NCI-H526 (cell line): ENCODE results near the gene CEL.
"Not testable (repeated sequence)": the region's sequence is repeated elsewhere in the genome, so short reads cannot be mapped to it uniquely, and the experiment has no call there.

Experiments
- DNase-seq, 2 experiments: peaks; one replicate each; lab custom pipeline; 2025; lab: John Stamatoyannopoulos, UW

CEL gene

DNA sequence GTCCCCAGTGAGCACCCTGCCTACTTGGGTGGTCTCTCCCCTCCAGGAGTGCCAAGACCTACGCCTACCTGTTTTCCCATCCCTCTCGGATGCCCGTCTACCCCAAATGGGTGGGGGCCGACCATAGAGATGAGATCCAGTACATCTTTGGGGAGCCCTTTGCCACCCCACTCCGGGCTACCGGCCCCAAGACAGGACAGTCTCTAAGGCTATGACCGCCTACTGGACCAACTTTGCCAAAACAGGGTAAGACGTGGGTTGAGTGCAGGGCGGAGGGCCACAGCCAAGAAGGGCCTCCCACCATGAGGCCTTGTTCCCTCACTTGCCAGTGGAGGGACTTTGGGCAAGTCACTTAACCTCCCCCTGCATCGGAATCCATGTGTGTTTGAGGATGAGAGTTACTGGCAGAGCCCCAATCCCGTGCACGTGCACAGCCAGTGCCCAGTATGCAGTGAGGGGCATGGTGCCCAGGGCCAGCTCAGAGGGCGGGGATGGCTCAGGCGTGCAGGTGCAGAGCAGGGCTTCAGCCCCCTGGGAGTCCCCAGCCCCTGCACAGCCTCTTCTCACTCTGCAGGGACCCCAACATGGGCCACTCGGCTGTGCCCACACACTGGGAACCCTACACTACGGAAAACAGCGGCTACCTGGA, 24.6 kb downstream of the CEL start:
- not testable (repeated sequence) for DNase-seq

DNA sequence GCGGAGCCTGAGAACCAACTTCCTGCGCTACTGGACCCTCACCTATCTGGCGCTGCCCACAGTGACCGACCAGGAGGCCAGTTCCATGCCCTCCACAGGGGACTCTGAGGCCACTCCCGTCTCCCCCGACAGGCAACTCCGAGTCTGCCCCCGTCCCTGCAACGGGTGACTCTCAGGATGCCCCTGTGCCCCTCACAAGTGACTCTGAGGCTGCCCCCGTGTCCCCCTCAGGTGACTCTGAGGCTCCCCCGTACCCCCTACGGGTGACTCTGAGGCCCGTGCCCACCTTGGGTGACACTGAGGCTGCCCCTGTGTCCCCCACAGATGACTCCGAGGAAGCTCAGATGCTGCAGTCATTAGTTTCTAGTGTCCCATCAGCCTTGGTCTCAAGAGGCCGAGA, 25.1 kb downstream of the CEL start:
- DNase-seq = no peak

DNA sequence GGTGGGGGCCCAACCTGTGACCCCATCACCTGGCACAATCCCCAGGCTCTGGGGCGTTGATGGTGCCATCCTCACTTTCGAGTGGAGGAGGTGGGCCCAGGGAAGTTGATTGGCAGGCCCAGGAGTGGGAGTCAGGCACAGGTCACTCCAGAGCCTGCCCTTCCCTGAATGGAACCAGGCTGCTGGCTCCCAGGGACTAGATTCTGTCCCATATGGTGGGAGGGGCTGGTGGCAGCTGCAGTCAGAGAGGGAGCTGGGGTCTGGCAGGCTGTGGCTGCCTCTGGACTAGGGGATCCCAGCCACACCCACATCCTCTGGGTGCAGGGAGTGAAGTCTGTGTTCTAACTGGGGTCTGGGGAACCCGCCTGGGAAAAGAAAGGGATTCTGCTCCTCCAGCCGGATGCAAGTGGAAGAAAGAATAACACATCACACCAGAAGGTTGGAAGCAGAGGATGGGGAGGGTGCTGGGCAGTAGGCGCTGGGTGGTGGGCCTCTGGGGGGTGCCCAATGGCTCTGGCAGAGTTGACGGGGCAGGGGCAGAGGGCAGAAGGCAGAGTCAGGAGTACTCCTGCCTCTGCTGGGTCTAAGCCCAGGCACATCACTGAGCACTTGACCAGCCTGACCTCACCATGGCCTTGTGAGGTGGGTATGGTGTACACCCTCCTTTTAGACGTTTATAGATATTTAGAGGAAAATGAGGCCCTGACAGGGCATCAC, 25.8 kb downstream of the CEL start:
- DNase-seq = no peak

DNA sequence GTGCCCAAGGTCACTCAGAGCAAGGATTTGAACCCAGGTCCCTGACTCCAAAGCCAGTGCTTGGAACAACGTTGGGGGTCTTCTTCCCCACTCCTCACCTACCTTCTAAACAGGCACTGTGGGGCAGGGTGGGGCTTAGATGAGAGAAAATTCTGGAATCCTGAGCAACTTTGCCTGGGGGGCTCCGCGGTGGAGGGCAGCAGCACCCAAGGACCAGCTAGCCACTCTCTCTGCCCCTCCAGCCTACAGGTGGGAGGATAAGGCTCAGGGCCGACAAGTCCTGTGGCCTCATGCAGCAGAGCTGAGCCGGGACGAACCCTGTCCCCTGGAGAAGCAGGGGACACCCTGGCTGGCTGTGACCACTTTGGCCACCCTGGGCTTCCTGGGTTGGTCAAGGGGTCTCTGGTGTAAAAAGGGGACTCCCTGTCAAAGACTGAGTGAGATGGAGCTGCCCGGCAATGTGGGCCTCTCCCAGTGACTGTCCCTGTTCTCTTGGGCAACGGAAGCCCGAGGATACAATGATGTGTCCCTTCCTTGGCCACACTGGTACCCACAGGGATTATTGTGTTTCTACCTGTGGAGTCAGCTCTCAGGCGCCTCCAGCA, 26.5 kb downstream of the CEL start:
- DNase-seq = no peak

DNA sequence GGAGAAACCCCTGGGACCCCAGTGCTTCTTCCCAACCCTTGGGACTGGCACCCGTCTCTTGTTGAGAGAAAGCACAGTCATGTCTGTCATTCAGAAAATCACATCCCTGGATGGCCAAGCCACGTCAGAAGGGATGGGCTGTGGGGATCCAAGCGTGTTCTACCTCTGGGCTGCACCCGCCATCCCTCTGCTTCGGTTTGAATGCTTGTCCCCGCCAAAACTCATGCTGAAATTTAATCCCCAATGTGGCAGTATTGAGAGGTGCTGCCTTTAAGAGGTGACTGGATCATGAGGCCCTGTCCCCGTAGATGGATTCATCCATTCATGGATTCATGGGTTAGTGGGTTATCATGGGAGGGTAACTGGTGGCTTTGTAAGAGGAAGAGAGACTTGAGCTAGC, 27.0 kb downstream of the CEL start:
- no peak for DNase-seq

DNA sequence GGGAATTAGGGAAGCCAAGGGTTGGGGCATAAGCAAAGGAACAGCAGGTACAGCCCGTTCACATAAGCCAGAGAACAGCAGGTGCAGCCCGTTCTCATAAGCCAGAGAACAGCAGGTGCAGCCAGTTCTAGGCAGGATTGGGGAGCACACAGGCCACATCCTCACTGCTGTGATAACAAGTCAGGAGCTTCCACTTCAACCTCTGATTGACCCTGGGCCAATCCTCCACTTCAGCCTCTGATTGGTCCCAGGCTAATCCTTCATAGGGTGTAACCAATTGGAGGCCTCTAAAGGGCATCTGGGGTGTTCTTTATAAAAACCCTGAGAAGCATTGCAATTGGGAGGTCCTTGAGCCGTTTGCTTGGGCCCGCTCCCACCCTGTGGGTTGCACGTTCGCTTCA, 27.5 kb downstream of the CEL start:
- DNase-seq = no peak

DNA sequence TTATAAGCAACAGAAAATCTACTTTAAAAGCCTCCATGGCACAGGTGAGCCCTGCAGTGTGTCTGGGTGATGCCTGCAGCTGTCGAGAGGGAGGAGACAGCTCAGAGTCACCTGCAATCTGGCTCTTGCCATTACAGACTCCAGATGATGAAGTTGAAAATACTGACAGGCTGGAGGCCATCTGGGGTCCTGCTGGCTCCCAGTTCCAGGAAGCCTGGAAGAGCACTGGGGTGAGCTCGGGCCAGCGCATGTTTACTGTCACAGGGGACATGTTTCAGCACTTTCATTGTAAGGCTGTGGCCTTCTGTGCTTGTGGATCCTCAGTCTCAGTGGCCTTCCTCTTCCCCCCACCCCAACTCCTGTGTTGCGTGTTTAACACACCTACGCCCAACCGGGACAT, 28.4 kb downstream of the CEL start:
- no peak for DNase-seq

DNA sequence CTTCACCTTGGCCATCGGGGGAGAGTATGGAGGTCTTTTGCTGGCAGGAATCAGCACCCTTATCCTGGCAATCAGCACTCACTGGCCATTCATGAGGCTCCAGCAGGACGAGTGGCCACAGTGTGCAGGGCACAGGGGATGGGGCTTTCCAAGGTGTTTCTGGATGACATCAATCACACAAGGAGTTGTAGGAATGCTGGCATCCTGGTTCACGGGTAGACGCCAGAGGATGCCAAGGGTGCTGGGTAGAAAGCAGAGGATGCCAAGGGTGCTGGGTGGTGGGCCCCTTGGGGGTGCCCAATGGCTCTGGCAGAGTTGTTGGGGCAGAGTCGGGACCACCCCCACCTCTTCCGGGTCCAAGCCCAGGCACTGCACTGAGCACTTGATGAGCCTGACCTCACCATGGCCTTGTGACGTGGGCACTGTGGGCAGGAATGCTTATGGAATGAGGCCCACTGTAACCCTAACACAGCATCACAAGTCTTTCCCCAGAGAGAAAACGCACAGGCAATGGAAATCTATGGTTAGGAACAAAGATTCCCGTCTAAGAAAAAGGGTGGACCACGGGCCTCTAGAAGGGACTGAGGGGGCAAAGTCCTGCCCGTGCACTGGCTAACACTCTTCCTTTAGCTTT, 29.1 kb downstream of the CEL start:
- DNase-seq = no peak

DNA sequence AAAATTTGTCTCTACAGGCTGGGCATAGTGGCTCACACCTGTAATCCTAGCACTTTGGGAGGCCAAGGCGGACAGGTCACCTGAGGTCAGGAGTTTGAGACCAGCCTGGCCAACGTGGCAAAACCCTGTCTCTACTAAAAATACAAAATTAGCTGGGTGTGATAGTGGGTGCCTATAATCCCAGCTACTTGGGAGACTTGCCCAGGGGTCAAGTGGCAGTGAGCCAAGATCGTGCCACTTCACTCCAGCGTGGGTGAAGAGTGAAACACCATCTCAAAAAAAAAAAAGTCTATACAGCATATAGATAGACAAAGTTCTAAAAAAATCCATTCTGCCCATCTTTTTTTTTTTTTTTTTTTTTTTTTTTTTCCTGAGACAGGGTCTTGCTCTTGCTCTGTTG, 32.6 kb downstream of the CEL start:
- DNase-seq = not testable (repeated sequence)

DNA sequence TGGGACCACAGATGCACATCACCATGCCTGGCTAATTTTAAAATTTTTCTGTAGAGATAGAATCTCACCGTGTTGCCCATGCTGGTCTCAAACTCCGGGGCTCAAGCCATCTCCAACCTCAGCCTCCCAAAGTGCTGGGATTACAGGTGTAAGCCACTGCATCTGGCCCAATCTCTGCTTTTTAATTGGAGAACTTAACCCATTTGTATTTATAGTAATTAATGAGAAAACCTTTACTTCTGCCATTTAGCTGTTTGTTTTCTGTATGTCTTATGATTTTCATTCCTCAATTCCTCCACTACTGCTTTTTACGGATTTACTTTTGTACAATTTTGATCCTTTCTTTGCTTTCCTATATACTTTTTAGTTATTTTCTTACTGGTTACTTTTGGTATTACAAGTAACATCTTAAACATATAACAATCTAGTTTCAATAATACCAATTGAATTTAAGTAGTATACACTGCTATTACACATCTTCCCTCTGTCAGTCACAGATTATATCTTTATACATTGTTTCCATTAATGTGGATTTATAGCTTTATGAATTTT, 33.1 kb downstream of the CEL start:
- DNase-seq = no peak

DNA sequence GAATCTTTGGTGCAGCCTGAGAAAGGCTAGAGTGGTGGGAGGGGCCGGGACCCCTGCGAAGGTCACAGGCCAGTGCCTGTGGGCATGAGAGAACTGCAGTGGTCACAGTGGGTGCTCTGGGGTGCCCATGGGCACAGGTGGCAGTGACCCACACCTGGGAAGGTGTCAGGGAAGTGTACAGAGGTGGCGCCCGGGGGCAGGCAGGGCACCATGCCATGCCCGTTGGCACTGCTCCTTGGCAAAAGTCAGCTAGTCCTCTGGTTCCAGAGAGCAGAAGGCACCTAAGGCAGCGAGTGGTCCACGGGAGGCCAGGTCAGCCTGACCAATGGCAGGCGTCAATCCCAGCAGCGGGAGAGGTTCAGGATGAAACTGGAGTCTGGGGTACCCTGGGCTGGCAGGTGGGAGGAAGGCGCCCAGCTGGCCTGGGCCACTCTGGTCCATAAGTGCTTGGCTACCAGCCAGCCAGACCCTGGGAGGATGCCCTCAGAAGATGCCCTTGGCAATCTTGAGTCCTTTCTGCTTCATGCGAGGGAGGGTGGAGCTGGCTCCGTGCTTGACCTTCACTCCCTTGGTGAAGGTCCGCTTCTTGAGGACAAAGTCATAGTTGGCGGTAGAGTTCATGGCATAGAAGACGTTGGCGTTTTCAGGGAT, 36.4 kb downstream of the CEL start:
- DNase-seq = no peak

DNA sequence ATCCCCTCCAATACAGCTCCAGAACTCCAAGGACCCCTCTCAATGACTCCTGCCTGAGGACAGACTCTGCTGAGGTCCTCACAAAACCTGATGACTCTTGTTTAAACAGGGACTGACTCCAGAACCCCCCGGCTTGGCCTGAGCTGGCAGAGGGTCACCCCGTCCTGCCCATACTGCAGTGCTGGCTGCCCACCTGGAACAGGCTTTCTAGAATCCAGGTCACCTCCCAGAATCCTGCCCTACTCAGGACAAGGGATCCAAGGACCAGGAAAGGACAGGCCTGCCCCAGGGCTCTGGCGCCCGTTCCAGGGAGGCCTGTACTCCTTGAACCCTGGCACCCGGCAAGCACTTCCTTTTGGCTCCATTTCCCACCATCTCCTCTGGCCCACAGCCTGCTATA, 37.1 kb downstream of the CEL start:
- DNase-seq = no peak

DNA sequence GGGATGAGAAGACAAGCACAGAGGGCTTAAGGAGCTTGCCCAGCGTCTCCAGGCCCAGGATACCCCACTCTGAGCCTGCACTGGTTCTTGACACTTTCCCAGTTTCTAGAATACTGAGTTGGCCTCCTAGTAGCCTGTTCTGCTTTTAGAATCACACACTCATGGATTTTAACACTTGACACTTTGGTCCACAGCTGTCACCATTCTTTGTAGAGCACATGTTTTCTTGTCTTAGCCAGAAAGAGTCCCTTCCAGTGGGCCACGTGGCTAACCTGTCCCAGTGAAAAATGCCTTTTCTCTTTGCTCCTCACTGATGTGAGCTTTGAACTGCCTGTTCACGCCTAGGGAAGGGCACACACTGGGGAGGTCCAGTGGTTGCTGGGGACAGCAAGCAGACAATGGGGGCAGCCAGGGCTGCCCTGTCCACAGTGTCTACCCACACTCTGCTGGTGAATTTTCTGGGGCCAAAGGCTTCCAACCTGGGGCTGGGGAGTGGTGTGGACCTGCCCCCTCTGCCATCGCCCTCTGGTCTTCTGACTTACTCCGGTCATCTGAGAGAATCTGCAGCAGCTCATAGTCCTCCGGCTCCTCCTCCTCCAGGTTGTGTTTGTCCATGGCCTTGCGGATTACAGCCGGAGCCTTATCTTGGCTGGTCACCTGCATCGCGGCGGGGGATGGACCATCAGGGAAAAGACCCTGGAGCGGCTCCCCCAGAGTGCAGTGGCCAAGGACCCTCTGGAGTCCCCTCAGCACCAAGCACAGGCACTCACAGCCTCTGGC, 38.1 kb downstream of the CEL start:
- no peak for DNase-seq

DNA sequence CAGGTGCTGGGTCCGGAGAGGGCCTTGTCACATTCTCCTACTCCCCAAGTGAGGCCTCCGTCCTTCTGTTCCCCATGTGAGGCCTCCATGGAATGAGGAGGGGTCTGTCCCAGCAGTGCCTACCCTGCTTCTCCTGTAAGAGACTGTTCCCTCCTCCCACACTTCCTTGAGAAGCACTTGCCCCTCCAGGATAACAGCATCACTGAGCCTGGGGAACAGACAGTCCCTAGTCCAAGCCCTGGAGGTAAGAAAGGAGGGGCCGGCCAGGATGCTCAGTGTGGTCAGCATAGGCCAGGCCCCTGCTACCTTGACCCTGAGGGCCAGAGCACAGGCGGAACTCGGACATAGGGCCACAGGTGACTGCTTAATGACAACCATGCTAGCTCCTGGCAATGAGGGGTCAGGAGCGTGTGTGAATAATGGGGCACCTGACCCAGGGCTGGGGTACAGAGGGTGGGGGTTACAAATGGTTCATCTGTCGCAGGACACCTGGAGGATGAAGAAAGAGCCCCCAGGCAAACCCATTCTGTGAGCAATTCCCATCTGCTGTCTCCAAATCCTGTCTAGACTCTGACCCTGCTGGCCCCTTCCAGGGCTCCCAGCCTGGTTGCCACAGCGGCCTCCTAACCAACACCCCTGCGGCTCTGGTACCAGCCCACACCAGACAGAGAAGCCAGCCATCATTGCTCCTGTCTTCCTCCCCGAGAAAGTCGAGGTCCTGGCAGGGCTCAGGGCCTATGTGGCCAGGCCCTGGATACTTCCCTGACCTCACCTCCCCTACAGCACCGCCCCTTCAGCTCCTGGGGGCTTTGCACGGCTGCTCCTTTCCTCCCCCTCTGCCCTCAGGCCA, 39.0 kb downstream of the CEL start:
- DNase-seq = no peak

DNA sequence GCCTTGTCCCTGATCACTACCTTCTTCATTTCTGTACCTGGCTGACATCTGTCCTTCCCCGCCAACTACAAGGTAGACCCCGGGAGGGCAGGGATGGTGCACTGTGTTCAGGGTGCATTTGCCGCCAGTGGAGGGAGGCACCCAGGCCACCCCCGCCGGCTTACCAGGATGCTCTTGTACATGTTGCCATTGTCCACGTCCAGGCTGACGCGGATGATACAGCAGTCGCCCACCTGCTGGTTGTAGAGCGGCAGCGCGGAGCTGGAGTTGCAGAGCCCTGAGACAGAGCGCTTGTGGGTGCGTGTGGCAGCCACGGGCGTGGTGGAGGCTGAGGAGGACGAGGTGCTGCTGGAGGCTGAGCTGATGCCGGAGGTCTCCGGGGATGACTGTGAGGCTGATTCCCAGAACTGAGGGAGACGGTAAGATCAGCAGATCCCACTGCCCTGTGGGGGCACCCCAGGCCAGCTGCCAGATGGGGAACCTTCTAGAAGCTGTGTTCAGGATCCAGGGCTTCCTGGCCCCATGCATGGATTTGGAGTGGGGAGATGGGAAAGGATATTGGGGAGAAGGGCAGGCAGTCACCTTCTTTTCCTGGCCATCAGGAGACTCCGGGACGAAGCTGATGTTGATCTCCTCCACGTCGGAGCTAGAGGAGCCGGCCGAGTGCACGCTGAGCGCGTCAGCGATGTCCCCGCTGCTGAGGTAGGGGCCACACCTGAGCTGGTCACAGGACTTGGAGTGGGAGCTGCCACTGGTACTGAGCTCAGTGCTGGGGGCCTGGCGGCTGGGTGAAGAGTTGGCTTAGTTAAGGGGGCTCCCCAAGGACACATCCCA, 39.8 kb downstream of the CEL start:
- no peak for DNase-seq

DNA sequence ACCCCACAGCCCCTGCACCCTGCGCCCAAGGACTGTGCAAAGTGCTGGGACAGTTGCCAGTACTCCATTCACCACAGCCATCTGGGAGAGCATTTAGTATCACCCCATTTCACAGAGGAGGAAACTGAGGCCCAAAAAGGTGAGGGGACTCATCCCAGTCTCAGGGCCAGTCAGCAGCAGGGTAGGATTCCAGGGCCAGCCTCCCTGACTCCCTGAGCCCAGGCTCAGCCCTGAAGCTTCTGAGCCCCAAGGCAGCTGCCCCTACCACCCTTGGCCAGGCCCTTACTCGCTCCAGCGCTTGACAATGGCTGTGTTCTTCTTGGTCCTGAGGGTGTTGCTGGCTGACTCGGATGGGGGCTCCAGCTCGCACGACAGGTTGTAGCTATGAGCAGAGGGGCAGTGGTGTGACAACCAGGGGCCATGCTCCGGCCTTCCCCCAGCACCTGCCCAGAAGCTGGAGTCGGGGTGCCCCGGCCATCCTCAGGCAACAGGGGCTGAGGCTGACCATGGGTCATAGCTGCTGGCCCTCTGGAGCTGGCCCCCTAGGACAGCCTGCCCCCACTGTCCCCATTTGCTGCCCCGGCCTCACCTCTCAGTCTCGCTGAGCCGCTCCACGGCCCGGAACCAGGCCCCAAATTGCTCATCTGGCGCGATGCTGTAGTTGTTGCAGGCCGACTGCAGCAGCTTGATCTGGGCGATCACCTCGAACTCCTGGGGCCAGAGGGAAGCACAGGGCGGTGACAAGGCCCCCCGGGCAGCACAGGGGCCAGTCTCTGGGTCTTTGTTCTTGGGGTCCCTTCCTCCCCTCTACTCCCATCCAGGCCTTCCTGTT, 40.6 kb downstream of the CEL start:
- no peak for DNase-seq

DNA sequence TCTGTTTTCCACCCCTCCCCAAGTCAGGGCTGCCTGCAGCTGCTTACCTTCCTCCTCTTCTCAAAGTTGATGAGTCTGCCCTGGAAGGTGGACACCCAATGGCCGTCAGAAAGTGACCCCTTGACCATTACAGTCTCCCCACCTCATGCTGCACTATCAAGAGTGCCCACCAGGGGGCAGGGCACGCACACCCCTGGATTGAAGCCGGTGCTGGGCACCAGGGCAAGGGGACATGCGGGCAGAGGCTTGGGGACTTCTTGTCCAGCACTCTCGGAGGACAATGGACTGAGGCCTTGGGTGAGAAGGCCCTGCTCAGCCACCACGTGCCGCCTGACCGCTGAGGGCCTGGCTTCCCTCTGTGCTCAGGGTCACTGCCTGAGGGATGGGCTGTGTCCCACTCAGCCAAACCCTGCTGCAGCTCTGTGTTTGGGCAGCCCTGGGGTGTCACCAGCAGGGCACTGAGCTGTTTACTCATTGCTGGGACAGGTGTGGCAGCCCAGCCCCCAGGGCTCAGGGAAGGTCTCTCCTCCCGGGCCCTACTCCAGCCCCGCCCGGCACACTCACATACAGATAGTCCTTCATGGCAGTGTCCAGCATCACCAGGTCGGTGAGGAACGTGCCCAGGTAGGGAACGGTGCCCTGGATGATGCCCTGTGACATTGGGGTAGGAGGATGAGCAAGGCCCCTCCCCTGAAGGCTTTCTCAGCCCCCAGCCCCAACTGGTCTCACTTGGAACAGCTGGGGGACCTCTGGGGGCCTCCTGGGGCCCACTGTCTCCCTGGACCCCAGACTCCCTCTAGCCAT, 41.6 kb downstream of the CEL start:
- peak; percentile 12 to 28 for DNase-seq

DNA sequence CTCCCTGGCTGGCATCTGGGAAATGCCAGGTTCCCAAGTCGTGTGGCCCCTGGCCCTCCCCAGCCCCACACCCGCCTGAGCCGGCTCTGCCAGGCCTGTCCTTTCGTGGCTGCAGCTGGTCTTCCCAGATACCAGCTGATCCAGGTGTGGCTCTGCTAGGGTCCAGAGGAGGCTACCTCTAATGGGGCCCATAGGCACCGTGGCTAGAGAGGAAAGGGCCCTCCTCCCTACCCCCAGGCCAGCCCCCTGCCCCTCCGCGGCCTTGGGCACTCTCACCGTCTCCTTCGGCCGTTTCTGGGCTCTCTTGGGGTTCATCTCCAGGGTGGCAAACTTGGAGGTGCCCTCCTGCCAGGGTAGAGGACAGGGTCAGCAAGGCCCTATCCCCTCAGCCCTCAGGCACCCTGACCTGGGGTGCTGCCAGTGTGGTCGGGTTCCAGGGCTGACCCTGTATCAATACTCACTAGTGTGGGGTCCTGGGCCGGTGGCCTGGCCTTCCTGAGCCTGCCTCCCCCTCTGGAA, 42.3 kb downstream of the CEL start:
- no peak for DNase-seq
